Stimulated activated naive CD8-positive, alpha-beta T cell treated with anti-CD3 and anti-CD28 coated beads, Interleukin-15, amount 100 ng/mL, for 72 hours (primary cell): ENCODE results near the gene YIPF2.

ENCODE experiments used
- ATAC-seq: fragments of 150-1000 bp; cut with Tn5 transposase; 2 replicates; pipeline ENCODE4 v1.10.0; 2021; ENCODE audit warnings: mild to moderate bottlenecking, moderate library complexity
- DNase-seq, 2 donors: peaks; one replicate each; pipeline ENCODE4 v3.0.0; 2021 to 2022
- H3K27ac Mint-ChIP-seq, 2 donors: one replicate each; pipeline ENCODE4 v1.8.0; 2022; ENCODE audit warnings: mild to moderate bottlenecking in 2 of 2, mixed read lengths in 2 of 2, moderate library complexity in 2 of 2
- H3K27me3 Mint-ChIP-seq: one replicate; pipeline ENCODE4 v1.8.0; 2022; ENCODE audit warnings: mixed read lengths
- H3K4me1 Mint-ChIP-seq: one replicate; pipeline ENCODE4 v1.8.0; 2022; ENCODE audit warnings: mild to moderate bottlenecking, mixed read lengths
- H3K4me3 Mint-ChIP-seq, 2 donors: one replicate each; pipeline ENCODE4 v1.8.0; 2022; ENCODE audit warnings: mild to moderate bottlenecking in 2 of 2, mixed read lengths in 2 of 2, moderate library complexity in 1 of 2
- H3K9me3 Mint-ChIP-seq, 2 donors: one replicate each; pipeline ENCODE4 v1.8.0; 2022; ENCODE audit warnings: mixed read lengths in 2 of 2

Gene YIPF2

GRCh38 chr19:10921199-10921909, 7.1 kb downstream of the YIPF2 start:
- Mint-ChIP-seq H3K27me3 (no peaks in the 10 kb centered on the region), H3K27ac (peak overlapping the region in 1 of 2 donors; percentile 88), H3K4me3 (no peak overlapping the region), H3K4me1 (peaks cover 5% of the 10 kb centered on the region), H3K9me3 (no peaks in the 10 kb centered on the region)
- ATAC-seq (peak; percentile 6), DNase-seq (no peak)

- Mint-ChIP-seq H3K27me3 (no peaks in the 10 kb centered on the region), H3K27ac (no peak overlapping the region), H3K4me1 (peaks cover 5% of the 10 kb centered on the region), H3K9me3 (no peaks in the 10 kb centered on the region), H3K4me3 (no peak overlapping the region)
- ATAC-seq = no peak
- DNase-seq = no peak
Observed at GRCh38 chr19:10920781-10921180, 7.7 kb downstream of the YIPF2 start.

GRCh38 chr19:10920288-10920655, 8.2 kb downstream of the YIPF2 start:
- DNase-seq = no peak
- no peak overlapping the region for H3K4me3 Mint-ChIP-seq
- ATAC-seq = no peak
- peak overlapping the region in 1 of 2 donors; percentile 27 for H3K27ac Mint-ChIP-seq
- H3K4me1 Mint-ChIP-seq = peaks cover 5% of the 10 kb centered on the region
- no peaks in the 10 kb centered on the region for H3K27me3 Mint-ChIP-seq
- H3K9me3 Mint-ChIP-seq = no peaks in the 10 kb centered on the region

- no peaks in the 10 kb centered on the region for H3K27me3 Mint-ChIP-seq
- peaks cover 5% of the 10 kb centered on the region for H3K4me1 Mint-ChIP-seq
- no peaks in the 10 kb centered on the region for H3K9me3 Mint-ChIP-seq
- DNase-seq = no peak
- ATAC-seq = no peak
- H3K27ac Mint-ChIP-seq = peak overlapping the region; percentile 27 to 40
- H3K4me3 Mint-ChIP-seq = no peak overlapping the region
Observed at GRCh38 chr19:10919352-10920287, 8.8 kb downstream of the YIPF2 start.

GRCh38 chr19:10918359-10918758, 10.1 kb downstream of the YIPF2 start:
- Mint-ChIP-seq H3K4me3 (no peak overlapping the region), H3K4me1 (no peaks in the 10 kb centered on the region), H3K27me3 (no peaks in the 10 kb centered on the region), H3K9me3 (no peaks in the 10 kb centered on the region), H3K27ac (peak overlapping the region in 1 of 2 donors; percentile 87)
- DNase-seq = no peak
- ATAC-seq = no peak

GRCh38 chr19:10916602-10917001, 11.8 kb downstream of the YIPF2 start:
- no peak overlapping the region for H3K27ac Mint-ChIP-seq
- no peak for ATAC-seq

GRCh38 chr19:10915130-10916091, 13.0 kb downstream of the YIPF2 start:
- Mint-ChIP-seq H3K27me3 (no peaks in the 10 kb centered on the region), H3K4me3 (no peak overlapping the region), H3K9me3 (no peaks in the 10 kb centered on the region), H3K27ac (peak overlapping the region in 1 of 2 donors; percentile 54), H3K4me1 (no peaks in the 10 kb centered on the region)
- ATAC-seq (peak; percentile 18), DNase-seq (no peak)

More at GRCh38 chr19:10916602-10917001, 11.8 kb downstream of the YIPF2 start:
- no peaks in the 10 kb centered on the region for H3K4me1 Mint-ChIP-seq
- H3K4me3 Mint-ChIP-seq = no peak overlapping the region
- no peaks in the 10 kb centered on the region for H3K27me3 Mint-ChIP-seq
- no peaks in the 10 kb centered on the region for H3K9me3 Mint-ChIP-seq
- no peak for DNase-seq

GRCh38 chr19:10913716-10914340, 14.6 kb downstream of the YIPF2 start:
- H3K4me3 Mint-ChIP-seq = no peak overlapping the region
- no peak for DNase-seq
- H3K4me1 Mint-ChIP-seq = no peaks in the 10 kb centered on the region
- H3K27ac Mint-ChIP-seq = no peak overlapping the region
- ATAC-seq = no peak
- H3K9me3 Mint-ChIP-seq = no peaks in the 10 kb centered on the region
- H3K27me3 Mint-ChIP-seq = no peaks in the 10 kb centered on the region

GRCh38 chr19:10912619-10913018, 15.8 kb downstream of the YIPF2 start:
- ATAC-seq (no peak), DNase-seq (no peak)
- Mint-ChIP-seq H3K27ac (no peak overlapping the region), H3K9me3 (no peaks in the 10 kb centered on the region), H3K27me3 (no peaks in the 10 kb centered on the region), H3K4me1 (no peaks in the 10 kb centered on the region), H3K4me3 (no peak overlapping the region)

GRCh38 chr19:10911579-10912363, 16.7 kb downstream of the YIPF2 start:
- ATAC-seq = no peak
- H3K4me3 Mint-ChIP-seq = no peak overlapping the region
- H3K9me3 Mint-ChIP-seq = no peaks in the 10 kb centered on the region
- no peak overlapping the region for H3K27ac Mint-ChIP-seq
- H3K4me1 Mint-ChIP-seq = no peaks in the 10 kb centered on the region
- no peak for DNase-seq
- no peaks in the 10 kb centered on the region for H3K27me3 Mint-ChIP-seq

- no peaks in the 10 kb centered on the region for H3K27me3 Mint-ChIP-seq
- no peak overlapping the region for H3K4me3 Mint-ChIP-seq
- no peaks in the 10 kb centered on the region for H3K4me1 Mint-ChIP-seq
- no peaks in the 10 kb centered on the region for H3K9me3 Mint-ChIP-seq
- ATAC-seq (no peak), DNase-seq (no peak)
- no peak overlapping the region for H3K27ac Mint-ChIP-seq
Observed at GRCh38 chr19:10908380-10908960, 20.0 kb downstream of the YIPF2 start.

- ATAC-seq (no peak), DNase-seq (no peak)
- H3K27me3 Mint-ChIP-seq = no peaks in the 10 kb centered on the region
- no peaks in the 10 kb centered on the region for H3K4me1 Mint-ChIP-seq
- H3K9me3 Mint-ChIP-seq = no peaks in the 10 kb centered on the region
- H3K4me3 Mint-ChIP-seq = no peak overlapping the region
- H3K27ac Mint-ChIP-seq = no peak overlapping the region
Observed at GRCh38 chr19:10907925-10908324, 20.5 kb downstream of the YIPF2 start.

GRCh38 chr19:10899151-10899653, 29.2 kb downstream of the YIPF2 start:
- Mint-ChIP-seq H3K27me3 (no peaks in the 10 kb centered on the region), H3K4me1 (peaks cover 39% of the 10 kb centered on the region), H3K9me3 (no peaks in the 10 kb centered on the region), H3K4me3 (no peak overlapping the region), H3K27ac (no peak overlapping the region)
- ATAC-seq (no peak), DNase-seq (no peak)

GRCh38 chr19:10898633-10899032, 29.8 kb downstream of the YIPF2 start:
- no peak overlapping the region for H3K4me3 Mint-ChIP-seq
- H3K9me3 Mint-ChIP-seq = no peaks in the 10 kb centered on the region
- ATAC-seq (no peak), DNase-seq (no peak)
- peak overlapping the region in 1 of 2 donors; percentile 27 for H3K27ac Mint-ChIP-seq
- no peaks in the 10 kb centered on the region for H3K27me3 Mint-ChIP-seq
- H3K4me1 Mint-ChIP-seq = peaks cover 40% of the 10 kb centered on the region
